Stimulated activated CD8-positive, alpha-beta memory T cell treated with anti-CD3 and anti-CD28 coated beads, Interleukin-12 subunit alpha, Interleukin-12 subunit beta, amount 100 ng/mL, for 4 hours (primary cell): ENCODE results near the gene NRXN3.

Experiments
- DNase-seq: peaks from one replicate; pipeline ENCODE4 v3.0.0-alpha.2; 2020; ENCODE audit warnings: low read depth

Gene NRXN3

DNA sequence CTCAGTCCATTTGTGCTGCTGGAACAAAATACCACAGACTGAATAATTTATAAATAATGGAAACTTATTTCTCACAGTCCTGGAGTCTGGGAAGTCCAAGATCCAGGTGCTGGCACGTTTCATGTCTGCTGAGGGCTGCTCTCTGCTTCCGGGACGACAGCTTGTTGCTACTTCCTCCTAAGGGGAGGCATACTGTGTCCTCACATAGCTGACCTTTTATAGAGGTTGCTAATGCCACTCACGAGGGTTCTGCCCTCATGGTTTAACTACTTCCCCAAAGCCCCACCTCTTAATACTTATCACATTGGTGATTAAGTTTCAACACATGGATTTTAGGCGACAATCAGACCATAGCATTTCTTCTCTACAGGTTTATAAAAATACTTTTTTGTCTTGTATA, 411.1 kb downstream of the NRXN3 start:
- no peak for DNase-seq

DNA sequence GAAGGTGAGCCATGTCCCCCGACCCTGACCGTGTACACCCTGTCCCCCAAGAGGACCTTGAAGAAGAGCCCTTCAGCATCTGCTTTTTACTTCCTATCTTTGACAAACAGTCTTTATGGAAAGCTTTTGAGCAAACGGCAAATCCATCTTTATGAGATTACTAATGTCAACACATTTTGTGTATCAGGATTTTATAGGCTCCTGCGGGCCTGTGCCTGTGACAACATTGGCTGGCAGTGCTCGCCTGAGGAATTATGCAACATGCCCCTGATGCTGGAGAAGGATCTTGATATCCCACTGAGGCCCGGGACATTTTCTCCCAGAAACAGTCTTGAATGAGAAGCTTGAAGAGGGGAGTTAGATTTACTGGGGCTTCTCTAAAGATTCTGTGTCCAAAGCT, 416.5 kb downstream of the NRXN3 start:
- no peak for DNase-seq

- DNase-seq, result no peak
These were observed 418.7 kb downstream of the NRXN3 start for GRCh38 chr14:78588906-78589305.

GRCh38 chr14:78592616-78593219, 422.5 kb downstream of the NRXN3 start:
- DNase-seq, result no peak

DNA sequence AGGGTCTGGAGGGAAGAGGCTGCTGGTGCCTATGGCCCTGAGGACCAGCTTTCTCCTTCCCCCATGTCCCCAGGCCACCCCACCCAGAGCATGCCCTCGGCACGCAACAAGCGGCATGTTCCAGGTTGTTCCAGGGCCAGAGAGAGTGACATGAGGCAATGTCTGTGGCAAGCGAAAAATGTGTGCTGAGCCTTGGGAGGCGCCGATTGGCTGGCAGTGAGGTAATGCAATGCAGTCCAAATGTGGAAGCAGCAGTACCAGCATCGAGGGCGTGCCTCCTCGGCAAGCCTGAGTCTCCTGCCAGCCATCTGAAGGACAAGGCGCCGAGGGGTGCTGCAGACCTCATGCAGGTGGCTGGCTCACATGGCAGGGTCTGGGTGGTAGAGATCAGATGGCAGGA, 423.8 kb downstream of the NRXN3 start:
- DNase-seq, result no peak

DNA sequence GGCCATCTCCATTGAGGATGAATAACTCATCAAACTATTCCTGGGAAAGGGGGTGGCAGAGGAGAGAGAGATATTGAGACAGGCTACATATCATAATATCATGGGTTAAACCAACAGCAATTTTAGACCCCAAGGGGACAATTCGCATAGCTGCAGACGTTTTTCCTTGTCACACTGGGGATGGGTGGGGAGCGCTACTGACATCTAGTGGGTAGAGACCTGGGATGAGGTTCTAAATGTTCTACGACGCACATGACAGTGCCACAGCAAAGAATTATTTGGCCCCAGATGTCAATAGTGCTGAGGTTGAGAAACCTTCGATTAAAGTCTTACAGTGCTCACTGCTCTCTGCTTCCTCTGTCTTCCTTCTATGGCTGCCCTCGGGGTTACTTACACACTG, 425.6 kb downstream of the NRXN3 start:
- no peak for DNase-seq

- DNase-seq, result no peak
These were observed 428.1 kb downstream of the NRXN3 start for GRCh38 chr14:78598046-78598920.

DNA sequence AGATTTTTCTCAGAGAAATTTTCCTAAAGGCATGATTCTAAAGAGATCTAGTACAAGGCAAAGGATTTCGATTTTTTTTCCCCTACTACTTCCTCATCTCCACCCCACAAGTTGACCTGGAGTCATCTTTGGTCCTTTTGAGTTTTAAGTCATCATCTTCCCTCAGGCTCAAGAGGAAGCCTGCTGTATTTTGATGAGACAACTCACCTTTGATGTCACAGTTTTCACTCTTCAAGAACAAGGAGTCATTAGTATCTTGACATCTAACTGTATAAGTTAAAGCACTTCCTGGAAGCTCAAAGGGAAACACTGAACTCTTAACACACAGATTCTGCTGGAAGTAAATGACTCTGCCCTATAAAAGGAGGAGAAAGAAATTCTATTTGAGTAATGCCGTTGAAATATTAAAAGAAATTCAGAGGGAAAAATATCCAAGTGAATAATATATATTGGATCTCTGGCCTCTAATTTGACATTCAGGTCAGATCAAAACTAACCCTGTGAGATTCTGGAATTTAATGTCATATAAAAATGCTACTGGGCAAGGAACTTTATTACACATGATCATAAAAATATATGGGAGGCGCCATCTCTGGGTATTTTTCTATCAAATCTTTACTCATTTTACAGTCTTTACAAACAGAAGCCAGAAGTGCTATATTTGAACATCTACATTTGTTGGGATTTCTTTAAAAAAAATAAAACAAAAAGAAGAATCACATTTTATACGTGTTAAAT, 435.0 kb downstream of the NRXN3 start:
- DNase-seq, result no peak

GRCh38 chr14:78605897-78606500, 435.8 kb downstream of the NRXN3 start:
- DNase-seq, result no peak

- DNase-seq, result no peak
These were observed 439.0 kb downstream of the NRXN3 start for GRCh38 chr14:78608998-78609787.

GRCh38 chr14:78610994-78611393, 440.8 kb downstream of the NRXN3 start:
- no peak for DNase-seq

DNA sequence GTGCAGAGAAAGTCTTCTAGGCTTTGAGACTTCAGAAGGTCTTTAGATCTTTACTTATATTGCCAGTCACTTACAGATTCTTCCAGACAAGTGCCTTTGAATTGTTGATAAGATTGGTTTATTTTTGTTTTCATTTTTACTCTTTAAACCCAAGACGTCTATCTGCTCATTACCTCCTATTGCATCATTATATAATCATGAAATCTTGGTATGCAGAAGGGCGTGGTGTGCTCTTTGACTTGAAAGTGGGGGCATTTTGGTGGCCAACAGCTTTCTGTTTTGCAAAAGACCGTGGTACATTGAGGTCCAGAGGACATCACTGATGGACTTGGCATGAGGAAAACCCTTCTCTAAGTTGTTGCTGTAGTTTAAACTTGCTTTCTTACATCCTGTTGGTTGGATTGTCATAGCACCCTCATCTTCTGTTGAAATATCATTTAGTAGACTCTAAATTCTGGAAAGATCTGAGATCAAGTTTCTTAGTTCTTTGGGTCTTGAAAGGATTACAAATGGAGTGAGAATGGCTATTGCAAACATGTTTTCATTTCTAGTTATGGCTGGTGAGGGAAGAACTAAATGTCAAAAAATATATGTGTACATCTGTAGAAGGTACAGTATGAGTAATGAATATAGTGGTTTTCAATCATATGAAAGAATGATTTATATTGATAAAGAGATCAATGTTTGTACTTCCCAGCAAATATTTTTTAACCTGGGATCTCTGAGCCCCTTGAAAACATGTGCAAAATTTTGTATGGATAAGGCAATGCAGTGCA, 441.8 kb downstream of the NRXN3 start:
- no peak for DNase-seq

DNA sequence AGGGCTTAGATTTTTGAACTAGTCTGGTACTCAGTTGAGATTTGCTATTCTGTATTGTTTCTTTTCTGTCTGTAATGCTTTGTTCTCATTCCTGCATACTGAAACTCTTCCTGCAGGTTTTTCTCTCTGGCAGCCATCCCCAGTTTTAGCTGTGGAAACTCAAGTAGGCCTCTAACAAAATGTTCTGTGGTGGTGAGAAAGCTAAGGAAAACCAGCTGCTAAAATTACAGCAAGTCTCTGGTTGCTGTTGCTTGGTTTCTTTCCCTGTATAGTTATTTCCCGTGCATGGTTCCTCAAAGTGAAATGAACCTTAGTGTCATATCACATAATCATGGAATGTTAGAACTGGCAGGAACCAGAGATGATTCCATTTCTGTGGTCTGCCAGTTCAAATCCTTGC, 442.5 kb downstream of the NRXN3 start:
- no peak for DNase-seq

- no peak for DNase-seq
These were observed 444.4 kb downstream of the NRXN3 start for GRCh38 chr14:78614593-78614992.

DNA sequence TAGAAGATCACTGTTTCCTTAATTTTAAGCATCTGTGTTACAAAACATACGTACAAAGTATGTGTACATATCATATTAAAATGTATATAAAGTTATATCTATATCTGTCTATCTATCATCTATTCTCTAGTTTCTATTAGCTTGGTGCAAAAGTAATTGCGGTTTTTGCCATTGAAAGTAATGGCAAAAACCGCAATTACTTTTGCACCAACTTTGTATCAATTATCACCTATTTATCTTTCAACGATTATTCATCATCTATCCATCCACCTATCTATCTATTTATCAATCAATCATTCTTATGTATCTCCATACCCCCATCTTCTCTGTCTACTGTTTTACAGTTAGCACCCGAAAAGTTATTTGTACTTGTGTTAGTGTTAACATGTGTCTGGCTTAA, 447.6 kb downstream of the NRXN3 start:
- DNase-seq, result no peak

DNA sequence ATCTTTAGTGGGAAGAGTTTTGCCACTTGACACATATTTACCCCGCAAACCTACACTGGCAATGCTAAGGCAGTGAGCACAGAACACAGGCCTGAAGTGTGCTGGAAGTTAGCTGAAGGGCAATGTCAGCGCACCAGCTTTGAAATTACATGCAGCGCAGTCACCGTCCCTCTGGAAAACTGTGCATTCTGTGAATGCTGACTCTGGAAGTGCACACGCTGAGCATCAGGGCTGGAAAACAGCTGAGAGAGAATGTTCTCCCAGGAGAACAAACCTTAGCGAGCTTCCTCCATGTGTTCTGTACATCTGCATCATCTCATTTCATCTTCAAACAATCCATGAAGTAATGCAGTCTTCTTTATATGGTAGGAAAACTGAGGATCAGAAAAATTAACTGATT, 448.2 kb downstream of the NRXN3 start:
- DNase-seq, result no peak

DNA sequence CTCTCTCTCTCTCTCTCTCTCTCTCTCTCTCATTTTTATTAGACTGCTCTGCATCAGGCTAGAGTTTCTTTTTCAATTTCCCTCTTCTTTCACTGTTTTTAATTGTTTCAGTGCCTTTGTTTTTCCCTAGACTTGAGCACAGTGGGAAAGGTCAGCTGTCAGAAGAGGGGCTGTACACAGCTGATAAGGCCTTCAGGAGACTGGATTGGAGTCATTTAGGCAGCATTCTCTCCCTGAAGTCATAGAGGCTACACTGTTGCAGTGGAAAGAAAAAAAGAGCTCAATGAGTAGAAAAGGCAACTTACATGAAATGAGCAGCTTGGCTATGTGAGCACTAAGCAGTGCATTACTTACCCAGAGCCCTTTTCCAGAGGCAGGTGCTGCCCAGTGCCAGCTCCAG, 456.9 kb downstream of the NRXN3 start:
- DNase-seq, result no peak

DNA sequence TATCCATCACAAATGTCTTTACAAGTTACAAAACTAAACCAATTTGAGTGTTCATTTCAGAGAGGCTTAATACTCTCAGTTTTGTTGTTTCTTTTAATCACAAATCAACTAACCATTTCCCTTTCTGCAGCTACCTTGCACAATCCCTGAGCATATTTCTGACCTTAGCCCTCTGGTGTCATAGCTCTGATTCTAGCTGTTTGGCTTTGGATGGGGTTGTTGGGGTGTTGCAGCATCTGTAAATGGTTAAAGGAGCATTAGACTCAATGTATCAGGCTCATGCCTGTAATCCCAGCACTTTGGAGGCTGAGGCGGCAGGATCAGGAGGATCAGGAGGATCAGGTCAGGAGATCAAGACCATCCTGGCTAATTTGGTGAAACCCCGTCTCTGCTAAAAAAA, 461.4 kb downstream of the NRXN3 start:
- DNase-seq, result no peak

DNA sequence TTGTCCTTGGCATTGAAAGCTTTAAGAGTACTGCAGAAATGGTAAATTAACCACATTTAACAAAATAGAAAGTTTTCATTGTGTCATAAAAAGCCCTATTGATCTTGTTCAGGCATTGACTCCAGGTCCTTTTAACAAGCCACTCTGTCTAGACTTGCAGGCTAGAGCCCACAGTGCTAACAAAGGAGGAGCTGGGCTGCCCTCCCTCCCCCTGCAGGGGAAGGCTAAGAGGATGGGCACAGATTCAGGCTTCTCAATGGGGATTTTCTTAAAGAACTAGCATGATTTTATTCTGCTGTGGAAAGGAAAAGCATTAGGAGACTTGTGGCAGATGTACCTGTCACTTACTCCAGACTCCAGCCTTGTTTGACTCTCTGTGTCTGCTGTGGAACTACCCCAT, 463.6 kb downstream of the NRXN3 start:
- no peak for DNase-seq

GRCh38 chr14:78637489-78637888, 467.3 kb downstream of the NRXN3 start:
- DNase-seq, result no peak

GRCh38 chr14:78637908-78638475, 467.8 kb downstream of the NRXN3 start:
- DNase-seq, result no peak
